Upper lobe of right lung (tissue), 1 donor: ENCODE results near the gene SLC6A6. TPM values are rescaled to one million over a fixed set of nuclear protein-coding genes. Genes with fewer than 3 reads are reported as not detected.

Source experiments
- ATAC-seq: fragments of 200-7000 bp; cut with Tn5 transposase; one replicate; pipeline ENCODE4 v1.9.1; 2020; ENCODE audit warnings: mild to moderate bottlenecking, moderate library complexity
- DNase-seq: peaks from one replicate; pipeline ENCODE4 v3.0.0-alpha.2; 2020
- H3K27ac ChIP-seq: fragments of 200-600 bp; one replicate; pipeline ENCODE4 v1.8.0; 2022
- H3K27me3 ChIP-seq: fragments of 200-600 bp; one replicate; pipeline ENCODE4 v1.8.0; 2022; ENCODE audit warnings: mild to moderate bottlenecking
- H3K36me3 ChIP-seq: fragments of 200-600 bp; one replicate; pipeline ENCODE4 v1.8.0; 2022
- H3K4me1 ChIP-seq: fragments of 200-600 bp; one replicate; pipeline ENCODE4 v1.8.0; 2022
- H3K4me3 ChIP-seq: fragments of 200-600 bp; one replicate; pipeline ENCODE4 v1.8.0; 2022; ENCODE audit warnings: mild to moderate bottlenecking
- H3K9me3 ChIP-seq: fragments of 200-600 bp; one replicate; pipeline ENCODE4 v1.8.0; 2022
- CTCF ChIP-seq: fragments of 200-600 bp; IDR thresholded peaks from one replicate; pipeline ENCODE4 v1.8.0; 2022; ENCODE audit warnings: antibody characterized with exemption
- intact Hi-C: fragments of 100-400 bp; cut with DNase I; formaldehyde crosslinking; loops from one replicate; pipeline ENCODE4 v1.11.0; 2022
- total RNA-seq: library from RNA; stranded (reverse); fragmentation: NEBNext Ultra II Directional; extraction: Animal tissue kit (Norgen Biotek cat#: 25700); gene quantifications from one replicate; pipeline ENCODE4 v1.2.1, GENCODE V29; 2021
- donor health status: DM: no; HTN: yes; CAD: no; lungs with severe emphysema.

Gene SLC6A6
- total RNA-seq, 1 donor from 2014 or later = 54.3 TPM

- H3K27ac ChIP-seq = no peak overlapping the region
- H3K9me3 ChIP-seq = no peaks in the 10 kb centered on the region
- no peaks in the 10 kb centered on the region for H3K27me3 ChIP-seq
- no peaks in the 10 kb centered on the region for H3K36me3 ChIP-seq
- no peak overlapping the region for H3K4me3 ChIP-seq
- DNase-seq (peak; percentile 74), ATAC-seq (peak; percentile 82)
- intact Hi-C loops = no loop called here
- no peak for TF ChIP-seq CTCF
- peaks cover 18% of the 10 kb centered on the region for H3K4me1 ChIP-seq
Observed at GRCh38 chr3:14377838-14378169, 24.6 kb upstream of the SLC6A6 start.

GRCh38 chr3:14378415-14378814 is 24.0 kb upstream of the SLC6A6 start:
- Histone ChIP-seq H3K4me1 (peaks cover 15% of the 10 kb centered on the region), H3K36me3 (no peaks in the 10 kb centered on the region), H3K27me3 (no peaks in the 10 kb centered on the region), H3K27ac (no peak overlapping the region), H3K9me3 (no peaks in the 10 kb centered on the region), H3K4me3 (no peak overlapping the region)
- peak; percentile 2 for ATAC-seq
- intact Hi-C loops = no loop called here
- DNase-seq = no peak
- no peak for TF ChIP-seq CTCF

- no peak overlapping the region for H3K27ac ChIP-seq
- H3K4me1 ChIP-seq = peaks cover 8% of the 10 kb centered on the region
- TF ChIP-seq CTCF = no peak
- no peak overlapping the region for H3K4me3 ChIP-seq
- no peaks in the 10 kb centered on the region for H3K27me3 ChIP-seq
- intact Hi-C loops = no loop called here
- DNase-seq (no peak), ATAC-seq (no peak)
- no peaks in the 10 kb centered on the region for H3K36me3 ChIP-seq
- no peaks in the 10 kb centered on the region for H3K9me3 ChIP-seq
Observed at GRCh38 chr3:14379843-14380242, 22.6 kb upstream of the SLC6A6 start.

- H3K9me3 ChIP-seq = no peaks in the 10 kb centered on the region
- no peak overlapping the region for H3K27ac ChIP-seq
- DNase-seq (no peak), ATAC-seq (no peak)
- intact Hi-C loops = no loop called here
- H3K4me1 ChIP-seq = peaks cover 14% of the 10 kb centered on the region
- no peaks in the 10 kb centered on the region for H3K36me3 ChIP-seq
- H3K4me3 ChIP-seq = no peak overlapping the region
- H3K27me3 ChIP-seq = no peaks in the 10 kb centered on the region
- no peak for TF ChIP-seq CTCF
Observed at GRCh38 chr3:14386254-14386653, 16.2 kb upstream of the SLC6A6 start.

GRCh38 chr3:14388201-14388600 is 14.2 kb upstream of the SLC6A6 start:
- Histone ChIP-seq H3K4me1 (peaks cover 17% of the 10 kb centered on the region), H3K27me3 (no peaks in the 10 kb centered on the region), H3K4me3 (no peak overlapping the region), H3K27ac (no peak overlapping the region), H3K9me3 (no peaks in the 10 kb centered on the region), H3K36me3 (no peaks in the 10 kb centered on the region)
- ATAC-seq (peak; percentile 61), DNase-seq (no peak)
- intact Hi-C loops = no loop called here
- no peak for TF ChIP-seq CTCF

- no peak overlapping the region for H3K4me3 ChIP-seq
- TF ChIP-seq CTCF = no peak
- intact Hi-C loops = no loop called here
- no peaks in the 10 kb centered on the region for H3K27me3 ChIP-seq
- no peaks in the 10 kb centered on the region for H3K36me3 ChIP-seq
- peaks cover 17% of the 10 kb centered on the region for H3K4me1 ChIP-seq
- no peak for DNase-seq
- ATAC-seq = no peak
- H3K27ac ChIP-seq = no peak overlapping the region
- H3K9me3 ChIP-seq = no peaks in the 10 kb centered on the region
Observed at GRCh38 chr3:14389166-14389606, 13.2 kb upstream of the SLC6A6 start.
